RWPE2 (cell line): ENCODE measurements around the gene AP5S1.

Source experiments
- ATAC-seq: fragments of 200-7000 bp; cut with Tn5 transposase; 3 replicates; pipeline ENCODE4 v1.9.1; 2021; ENCODE audit warnings: low read depth
- DNase-seq: peaks from one replicate; pipeline ENCODE4 v3.0.0-alpha.2; 2020; ENCODE audit warnings: low spot score
- H3K27ac ChIP-seq: fragments of 450-650 bp; 2 replicates; pipeline ENCODE4 v1.5.1; 2017; ENCODE audit warnings: mild to moderate bottlenecking; ENCODE audit not compliant: poor library complexity, severe bottlenecking
- H3K27me3 ChIP-seq: fragments of 250-450 bp; sonication (Bioruptor Pico); 2 replicates; pipeline ENCODE4 v1.5.1; 2021; ENCODE audit warnings: mild to moderate bottlenecking, moderate library complexity; ENCODE audit not compliant: insufficient read depth, poor library complexity, severe bottlenecking
- H3K36me3 ChIP-seq: fragments of 250-450 bp; sonication (Bioruptor Pico); 2 replicates; pipeline ENCODE4 v1.5.1; 2020; ENCODE audit warnings: low read depth, mild to moderate bottlenecking, moderate library complexity
- H3K4me1 ChIP-seq: fragments of 250-450 bp; sonication (Bioruptor Pico); 2 replicates; pipeline ENCODE4 v1.5.1; 2021; ENCODE audit warnings: mild to moderate bottlenecking, moderate library complexity; ENCODE audit not compliant: insufficient read depth, poor library complexity, severe bottlenecking
- H3K4me3 ChIP-seq: fragments of 250-450 bp; sonication (Bioruptor Pico); 2 replicates; pipeline ENCODE4 v1.5.1; 2021; ENCODE audit warnings: mild to moderate bottlenecking, moderate library complexity; ENCODE audit not compliant: severe bottlenecking
- H3K9me3 ChIP-seq: fragments of 250-450 bp; sonication (Bioruptor Pico); 2 replicates; pipeline ENCODE4 v1.5.1; 2021; ENCODE audit warnings: mild to moderate bottlenecking, moderate library complexity; ENCODE audit not compliant: severe bottlenecking
- TF ChIP-seq, protein P1 (sequence below): fragments of 450-650 bp; IDR thresholded peaks from one replicate; pipeline ENCODE4 v1.5.1; 2017; ENCODE audit warnings: mild to moderate bottlenecking, moderate library complexity; ENCODE audit not compliant: poor library complexity, severe bottlenecking

AP5S1 gene

DNA sequence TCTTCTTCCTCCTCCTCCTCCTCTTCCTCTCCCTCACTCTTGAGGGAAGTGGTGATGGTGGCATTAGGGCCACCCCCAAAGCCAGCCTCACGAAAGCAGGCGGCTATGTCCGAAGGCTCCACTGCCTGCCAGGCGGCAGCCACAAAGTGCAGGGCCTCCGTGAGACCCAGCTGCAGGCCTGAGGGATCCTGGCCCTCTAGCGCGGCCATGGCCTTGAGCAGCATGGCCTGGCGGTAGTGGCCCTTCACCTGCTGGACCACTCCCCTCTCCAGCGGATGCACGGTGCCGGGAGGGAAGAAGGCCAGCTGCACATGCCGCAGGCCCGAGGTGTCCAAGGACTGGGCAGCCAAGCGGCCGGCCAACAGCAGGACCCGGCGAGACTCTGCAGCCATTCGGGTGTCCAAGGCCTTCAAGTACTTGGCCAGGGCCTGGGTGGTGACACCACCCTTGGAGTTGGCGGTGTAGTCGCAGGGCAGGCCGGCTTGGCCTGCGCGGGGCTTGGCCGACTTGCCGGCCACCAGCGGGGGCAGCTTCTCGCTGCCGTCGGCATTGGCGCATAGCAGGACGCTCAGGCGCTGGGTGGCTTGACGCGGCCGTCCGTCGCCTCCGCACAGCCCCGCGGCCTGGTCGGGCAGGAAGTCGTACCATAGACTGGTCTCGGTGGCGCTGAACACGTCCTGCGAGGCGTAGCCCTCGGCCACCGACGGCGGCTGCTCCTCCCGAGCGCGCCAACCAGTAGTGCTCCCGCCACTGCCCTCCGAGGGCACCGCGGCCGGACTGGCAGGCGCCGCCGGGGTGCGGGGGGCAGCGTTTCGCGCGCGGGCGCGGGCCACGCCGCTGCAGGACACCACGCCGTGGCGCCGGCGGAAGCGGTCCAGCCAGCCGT, 34.9 kb upstream of the AP5S1 start:
- ATAC-seq (peak; percentile 1; the same call in 1 of the 3 replicates), DNase-seq (no peak)
- no peaks in the 10 kb centered on the region for H3K9me3 ChIP-seq
- H3K4me1 ChIP-seq: peaks cover 14% of the 10 kb centered on the region
- peak overlapping the region; percentile 53 for H3K4me3 ChIP-seq
- peaks cover 10% of the 10 kb centered on the region; the same call in 1 of the 2 replicates for H3K36me3 ChIP-seq
- H3K27ac ChIP-seq: peak overlapping the region; percentile 69
- TF ChIP-seq, protein P1, sequence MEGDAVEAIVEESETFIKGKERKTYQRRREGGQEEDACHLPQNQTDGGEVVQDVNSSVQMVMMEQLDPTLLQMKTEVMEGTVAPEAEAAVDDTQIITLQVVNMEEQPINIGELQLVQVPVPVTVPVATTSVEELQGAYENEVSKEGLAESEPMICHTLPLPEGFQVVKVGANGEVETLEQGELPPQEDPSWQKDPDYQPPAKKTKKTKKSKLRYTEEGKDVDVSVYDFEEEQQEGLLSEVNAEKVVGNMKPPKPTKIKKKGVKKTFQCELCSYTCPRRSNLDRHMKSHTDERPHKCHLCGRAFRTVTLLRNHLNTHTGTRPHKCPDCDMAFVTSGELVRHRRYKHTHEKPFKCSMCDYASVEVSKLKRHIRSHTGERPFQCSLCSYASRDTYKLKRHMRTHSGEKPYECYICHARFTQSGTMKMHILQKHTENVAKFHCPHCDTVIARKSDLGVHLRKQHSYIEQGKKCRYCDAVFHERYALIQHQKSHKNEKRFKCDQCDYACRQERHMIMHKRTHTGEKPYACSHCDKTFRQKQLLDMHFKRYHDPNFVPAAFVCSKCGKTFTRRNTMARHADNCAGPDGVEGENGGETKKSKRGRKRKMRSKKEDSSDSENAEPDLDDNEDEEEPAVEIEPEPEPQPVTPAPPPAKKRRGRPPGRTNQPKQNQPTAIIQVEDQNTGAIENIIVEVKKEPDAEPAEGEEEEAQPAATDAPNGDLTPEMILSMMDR: no peak
- no peaks in the 10 kb centered on the region for H3K27me3 ChIP-seq

DNA sequence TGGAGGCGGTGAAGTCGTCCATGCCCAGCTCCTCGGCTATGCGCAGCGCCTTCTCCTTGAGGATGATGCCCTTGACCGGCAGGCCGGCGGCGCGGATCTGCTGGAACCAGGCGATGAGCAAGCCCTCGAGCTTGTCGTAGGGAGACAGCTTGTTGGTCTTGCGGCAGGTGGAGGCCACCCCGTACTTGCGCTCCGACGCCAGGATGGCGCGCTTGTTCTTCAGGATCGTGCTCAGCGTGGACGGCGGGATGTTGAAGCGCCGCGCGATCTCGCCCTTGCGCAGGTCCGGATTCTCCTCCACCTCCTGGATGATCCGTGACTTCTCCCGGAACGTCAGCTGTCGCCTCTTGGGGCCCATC, 34.2 kb upstream of the AP5S1 start:
- Histone ChIP-seq H3K4me3 (peak overlapping the region; percentile 53), H3K9me3 (no peaks in the 10 kb centered on the region), H3K27ac (peak overlapping the region; percentile 69), H3K4me1 (peaks cover 14% of the 10 kb centered on the region), H3K36me3 (peaks cover 10% of the 10 kb centered on the region; the same call in 1 of the 2 replicates), H3K27me3 (no peaks in the 10 kb centered on the region)
- DNase-seq (no peak), ATAC-seq (peak; percentile 31)
- TF ChIP-seq, protein P1: no peak

DNA sequence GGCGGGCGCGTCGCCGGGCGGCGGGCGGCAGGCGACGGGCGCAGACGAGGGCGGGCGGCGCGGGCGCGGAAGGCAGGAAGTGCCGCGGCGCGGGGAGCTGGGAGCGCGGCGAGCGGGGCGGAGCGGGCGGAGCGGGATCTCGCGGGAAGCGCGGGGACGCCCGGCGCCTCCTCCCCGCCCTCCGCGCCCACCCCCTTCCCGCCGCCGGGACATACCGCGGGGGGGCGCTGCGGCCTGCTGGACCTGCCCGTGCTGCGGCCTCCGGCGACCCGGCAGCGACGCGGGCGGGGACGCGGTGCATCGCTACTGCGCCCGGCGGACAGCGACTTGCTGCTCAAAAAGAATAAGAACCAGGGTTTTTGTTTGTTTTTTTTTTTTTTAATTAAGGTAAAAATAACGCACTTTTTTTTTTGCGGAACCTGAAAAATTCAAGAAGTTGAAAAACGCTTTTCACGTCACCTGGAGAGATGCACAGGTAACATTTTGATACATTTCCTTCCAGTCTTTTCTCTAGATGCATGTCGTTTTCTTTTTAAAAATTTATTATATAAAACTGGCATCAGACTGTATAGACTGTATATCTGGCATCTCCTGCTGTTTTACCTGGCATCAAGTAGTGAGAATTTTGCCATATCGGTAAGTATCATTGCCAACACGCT, 33.6 kb upstream of the AP5S1 start, which contains the start of gene CENPB:
Gene CENPB, minus strand, starts transcription at position 76 of the 659 bp plus-strand sequence. CDS start 257 bp downstream, outside the sequence.
- ATAC-seq (peak; percentile 77), DNase-seq (peak; percentile 78)
- Histone ChIP-seq H3K9me3 (no peaks in the 10 kb centered on the region), H3K36me3 (peaks cover 10% of the 10 kb centered on the region; the same call in 1 of the 2 replicates), H3K4me1 (peaks cover 14% of the 10 kb centered on the region), H3K27ac (peak within 1 kb of the TSS; percentile 69), H3K4me3 (peak within 1 kb of the TSS; percentile 53), H3K27me3 (no peaks in the 10 kb centered on the region)
- TF ChIP-seq, protein P1: peak; percentile 99

DNA sequence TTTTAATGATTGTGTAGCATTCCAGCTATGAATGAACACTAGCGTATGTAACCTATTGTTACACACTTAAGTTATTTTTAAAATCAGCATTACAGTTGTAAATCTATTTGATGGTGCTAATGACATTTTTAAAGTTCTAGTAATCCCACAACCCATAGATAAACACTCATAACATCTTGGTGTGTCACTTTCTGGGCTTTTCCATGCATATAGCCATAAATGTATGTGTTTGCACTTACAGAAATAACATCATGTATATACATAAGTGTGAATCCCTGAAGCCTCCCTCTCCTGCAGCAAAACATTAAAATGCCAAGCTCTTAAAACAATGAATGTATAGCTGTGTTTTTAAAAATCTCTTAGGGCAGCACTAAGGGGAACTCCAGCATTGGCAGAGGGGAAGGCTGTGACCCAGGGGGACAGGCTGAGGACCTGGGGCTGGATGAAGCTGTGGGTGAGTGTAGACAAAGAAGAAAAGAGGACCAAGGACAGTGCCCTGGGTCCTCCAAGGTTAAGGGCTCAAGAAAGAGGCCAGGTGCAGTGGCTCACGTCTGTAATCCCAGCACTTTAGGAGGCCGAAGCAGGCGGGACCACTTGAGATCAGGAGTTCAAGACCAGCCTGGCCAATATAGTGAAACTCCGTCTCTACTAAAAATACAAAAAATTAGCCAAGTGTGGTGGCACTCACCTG, 32.9 kb upstream of the AP5S1 start:
- H3K4me3 ChIP-seq: peak overlapping the region; percentile 53

More for the DNA sequence above, 32.9 kb upstream of the AP5S1 start:
- Histone ChIP-seq H3K27ac (peak overlapping the region; percentile 69), H3K4me1 (peaks cover 14% of the 10 kb centered on the region), H3K27me3 (no peaks in the 10 kb centered on the region), H3K9me3 (no peaks in the 10 kb centered on the region), H3K36me3 (peaks cover 10% of the 10 kb centered on the region; the same call in 1 of the 2 replicates)
- DNase-seq: no peak
- ATAC-seq: no peak
- TF ChIP-seq, protein P1: no peak
